ENCODE results near the gene IQGAP3.

- TF ChIP-seq, protein P1, sequence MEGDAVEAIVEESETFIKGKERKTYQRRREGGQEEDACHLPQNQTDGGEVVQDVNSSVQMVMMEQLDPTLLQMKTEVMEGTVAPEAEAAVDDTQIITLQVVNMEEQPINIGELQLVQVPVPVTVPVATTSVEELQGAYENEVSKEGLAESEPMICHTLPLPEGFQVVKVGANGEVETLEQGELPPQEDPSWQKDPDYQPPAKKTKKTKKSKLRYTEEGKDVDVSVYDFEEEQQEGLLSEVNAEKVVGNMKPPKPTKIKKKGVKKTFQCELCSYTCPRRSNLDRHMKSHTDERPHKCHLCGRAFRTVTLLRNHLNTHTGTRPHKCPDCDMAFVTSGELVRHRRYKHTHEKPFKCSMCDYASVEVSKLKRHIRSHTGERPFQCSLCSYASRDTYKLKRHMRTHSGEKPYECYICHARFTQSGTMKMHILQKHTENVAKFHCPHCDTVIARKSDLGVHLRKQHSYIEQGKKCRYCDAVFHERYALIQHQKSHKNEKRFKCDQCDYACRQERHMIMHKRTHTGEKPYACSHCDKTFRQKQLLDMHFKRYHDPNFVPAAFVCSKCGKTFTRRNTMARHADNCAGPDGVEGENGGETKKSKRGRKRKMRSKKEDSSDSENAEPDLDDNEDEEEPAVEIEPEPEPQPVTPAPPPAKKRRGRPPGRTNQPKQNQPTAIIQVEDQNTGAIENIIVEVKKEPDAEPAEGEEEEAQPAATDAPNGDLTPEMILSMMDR (IDR thresholded peaks at IDR 0.05) = no peak
- TF ChIP-seq POLR2A (IDR thresholded peaks at IDR 0.05) = no peak
- TF ChIP-seq EP300 (IDR thresholded peaks at IDR 0.05) = no peak
These were observed 82.5 kb downstream of the IQGAP3 start for GRCh38 chr1:156489935-156490293.
